ENCODE results near the gene KCNK10.

The KCNK10 gene

DNA sequence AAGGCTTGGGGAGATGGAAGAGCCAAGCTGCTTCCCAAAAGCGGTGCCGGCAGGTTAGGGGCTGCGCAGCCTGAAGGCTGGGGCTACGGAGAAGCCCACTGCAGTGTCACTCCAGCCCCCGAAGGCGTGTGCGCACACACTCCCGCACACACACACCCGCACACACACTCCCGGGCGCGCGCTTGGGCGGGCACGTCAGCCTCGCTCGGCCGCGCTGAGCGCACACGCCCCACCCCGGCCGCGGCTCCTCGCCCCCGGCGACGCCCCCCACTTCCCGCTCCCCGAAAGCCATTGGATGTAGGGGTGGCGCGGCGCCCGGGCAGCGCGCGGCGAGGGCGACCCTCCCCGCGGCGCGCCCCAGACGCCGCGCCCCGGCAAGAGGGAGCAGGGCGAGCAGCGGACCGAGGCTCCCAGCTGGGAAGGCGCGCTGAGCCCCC lies at the start of gene KCNK10:
Gene KCNK10, minus strand, starts transcription at position 184 of the 437 bp plus-strand sequence. CDS start 471 bp downstream, outside the sequence.
- DNase-seq = no peak

DNA sequence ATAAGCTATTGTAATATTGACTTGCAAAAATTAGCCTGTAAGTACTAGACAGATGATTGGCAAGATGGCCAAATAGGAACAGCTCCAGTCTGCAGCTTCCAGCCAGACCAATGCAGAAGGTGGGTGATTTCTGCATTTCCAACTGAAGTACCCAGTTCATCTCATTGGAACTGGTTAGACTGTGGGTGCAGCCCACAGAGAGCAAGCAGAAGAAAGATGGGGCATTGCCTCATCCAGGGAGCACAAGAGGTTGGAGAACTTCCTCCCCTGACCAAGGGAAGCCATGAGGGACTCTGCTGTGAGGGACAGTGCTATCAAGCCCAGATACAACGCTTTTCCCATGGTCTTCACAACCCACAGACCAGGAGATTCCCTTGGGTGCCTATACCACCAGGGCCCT lies 46.4 kb upstream of the KCNK10 start:
- no peak for DNase-seq

- no peak for DNase-seq
Measured at GRCh38 chr14:88364710-88365413, 41.8 kb upstream of the KCNK10 start.

DNA sequence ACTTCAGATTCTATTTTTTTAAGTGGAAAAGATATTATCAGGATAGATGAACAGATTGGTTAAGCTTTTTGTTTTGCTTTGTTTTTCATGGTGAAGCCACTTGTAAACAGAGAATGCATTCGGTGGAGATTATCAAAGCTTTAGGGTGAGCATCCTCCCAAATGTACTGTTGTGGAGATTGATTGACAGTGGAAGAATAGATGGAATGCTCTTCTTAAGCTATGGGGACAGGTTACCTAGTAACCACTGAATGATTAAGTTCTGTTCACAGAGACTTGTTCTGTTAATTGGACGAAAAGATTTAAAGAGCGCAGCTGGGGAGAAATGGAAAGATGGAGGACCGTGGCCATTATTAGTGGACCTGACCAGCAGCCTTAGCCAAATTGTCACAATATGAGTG lies 40.6 kb upstream of the KCNK10 start:
- no peak for DNase-seq

- DNase-seq = no peak
Measured at GRCh38 chr14:88359500-88359899, 36.4 kb upstream of the KCNK10 start.

- DNase-seq = no peak
Measured at GRCh38 chr14:88354358-88354757, 31.3 kb upstream of the KCNK10 start.

- no peak for DNase-seq
Measured at GRCh38 chr14:88352698-88353097, 29.6 kb upstream of the KCNK10 start.

DNA sequence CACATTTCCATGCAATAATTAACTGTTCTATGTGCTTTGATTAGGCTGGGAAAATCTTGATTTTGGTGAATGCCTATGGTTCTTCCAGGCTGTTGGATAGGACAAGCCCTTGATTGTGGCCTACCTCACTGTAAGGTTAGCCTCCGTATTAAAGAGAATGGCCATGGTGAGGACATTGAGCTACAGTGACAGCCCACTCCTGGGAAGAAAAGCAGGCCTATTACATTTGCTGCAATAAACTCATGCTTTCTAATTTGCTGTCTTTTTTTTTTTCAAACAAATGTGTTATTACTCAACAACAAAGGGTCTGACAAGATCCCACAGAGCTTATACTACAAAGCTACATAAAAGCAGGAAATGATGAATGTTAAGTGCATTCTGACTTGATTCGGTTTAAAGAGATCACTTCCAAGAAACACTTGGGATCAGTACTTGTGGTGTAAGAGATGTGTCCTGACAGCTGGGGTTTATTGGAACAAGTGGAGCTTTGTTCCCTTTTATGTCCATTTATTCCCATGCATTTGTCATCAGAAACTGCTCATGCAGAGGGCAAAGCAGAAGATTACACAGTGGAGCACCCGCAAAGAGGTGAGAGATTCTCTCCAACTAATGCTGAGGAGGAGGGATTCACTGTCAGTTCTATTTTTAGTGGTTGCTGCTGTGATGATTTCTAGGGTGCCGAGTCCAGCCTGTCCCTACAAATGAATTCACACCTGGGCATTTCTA lies 29.1 kb upstream of the KCNK10 start:
- no peak for DNase-seq

DNA sequence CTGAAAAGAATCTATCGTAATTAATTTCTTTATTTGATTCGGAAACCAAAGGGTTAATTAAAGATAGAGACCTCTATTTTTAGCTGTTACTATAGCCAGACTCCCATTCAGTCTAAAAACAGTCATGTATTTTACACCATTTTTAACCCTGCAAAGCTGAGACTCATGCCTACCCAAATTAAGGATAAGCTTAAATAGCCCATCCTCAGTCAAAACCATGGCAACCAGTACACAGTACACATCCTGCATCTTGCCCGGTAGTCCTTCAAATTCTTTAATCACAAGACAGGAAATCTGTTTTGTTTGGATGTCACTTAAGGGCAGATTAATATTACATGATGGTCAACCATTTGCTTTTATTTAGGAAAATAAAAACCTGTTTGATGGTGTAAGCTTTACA lies 25.5 kb upstream of the KCNK10 start:
- DNase-seq = no peak

GRCh38 chr14:88346048-88346639 lies 23.1 kb upstream of the KCNK10 start:
- no peak for DNase-seq

GRCh38 chr14:88342980-88343379 lies 19.9 kb upstream of the KCNK10 start:
- DNase-seq = no peak

DNA sequence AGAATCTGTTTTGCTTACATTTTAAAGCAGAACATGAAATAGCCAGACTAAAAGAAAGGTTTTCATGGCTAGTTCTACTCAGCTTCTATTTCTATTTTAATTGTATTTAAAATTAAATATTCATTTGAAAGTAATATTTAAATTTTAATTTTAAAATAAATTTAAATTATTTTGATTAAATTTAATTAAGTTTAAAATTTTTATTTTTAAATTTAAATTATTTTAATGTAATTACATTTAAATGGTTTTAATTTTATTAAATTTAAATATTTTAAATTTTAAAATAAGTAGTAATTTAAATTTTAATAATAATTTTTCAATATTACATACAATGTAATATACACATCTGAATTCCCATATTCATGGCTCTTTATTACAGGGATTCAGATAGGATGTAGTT lies 17.3 kb upstream of the KCNK10 start:
- DNase-seq = no peak

GRCh38 chr14:88333036-88333435 lies 10.0 kb upstream of the KCNK10 start:
- no peak for DNase-seq

- DNase-seq = no peak
Measured at GRCh38 chr14:88327497-88327896, 4.4 kb upstream of the KCNK10 start.

DNA sequence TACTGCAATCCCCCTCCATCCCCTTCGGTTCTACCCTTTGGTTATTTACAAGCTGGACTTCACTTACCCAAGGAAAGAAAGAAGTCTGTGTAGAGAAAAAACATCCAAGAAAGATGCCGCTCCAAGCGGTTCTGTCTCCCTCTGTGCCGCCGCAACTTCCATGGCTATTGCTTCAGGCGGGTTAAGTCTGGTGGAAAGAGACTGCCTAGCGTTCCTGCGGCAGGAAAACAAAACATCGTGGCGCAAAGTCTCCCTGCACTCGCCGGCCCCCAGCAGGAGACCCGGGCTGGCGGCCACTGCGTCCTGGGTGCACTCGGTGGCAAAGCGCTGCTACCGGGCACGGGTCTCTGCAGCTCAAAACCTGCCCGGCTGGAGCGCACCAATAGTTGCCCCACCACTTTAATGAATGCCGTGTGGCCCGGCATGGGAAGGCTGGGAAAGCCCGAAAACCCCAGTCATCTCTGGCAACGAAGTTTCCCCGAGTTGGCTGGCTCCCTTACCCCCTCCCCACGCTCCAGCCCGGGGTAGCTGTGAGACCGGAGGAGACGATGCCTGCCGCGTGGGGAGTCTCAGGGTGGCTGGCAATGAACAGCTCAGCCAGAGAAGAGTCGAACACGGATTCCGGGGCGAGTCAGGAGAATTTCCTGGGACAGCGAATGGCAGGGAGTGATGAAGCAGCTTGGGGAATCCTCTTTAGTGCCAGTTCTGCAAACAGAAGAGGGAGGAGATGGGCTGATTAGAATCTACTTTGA lies 3.5 kb upstream of the KCNK10 start:
- no peak for DNase-seq

GRCh38 chr14:88325883-88326282 lies 2.8 kb upstream of the KCNK10 start:
- DNase-seq = no peak

DNA sequence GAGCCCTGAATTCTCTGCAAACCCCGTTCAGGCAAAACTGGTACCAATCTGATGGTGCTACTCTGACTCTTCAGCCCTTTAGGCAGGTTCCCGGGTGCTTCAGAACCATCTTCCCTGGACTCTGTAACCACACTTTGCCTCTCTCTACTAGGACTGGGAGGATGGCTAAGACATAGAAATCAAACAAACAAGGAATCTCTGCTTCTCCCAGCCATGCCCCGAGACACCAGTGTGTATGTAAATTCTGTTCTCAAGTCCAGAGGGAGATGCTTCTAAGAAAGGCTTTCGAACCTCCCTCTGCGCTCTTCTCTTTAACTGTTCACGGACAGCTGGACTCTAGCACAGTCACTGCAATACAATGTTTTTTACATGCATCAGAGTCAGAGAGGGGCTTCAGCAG lies 1.9 kb upstream of the KCNK10 start:
- DNase-seq = no peak

DNA sequence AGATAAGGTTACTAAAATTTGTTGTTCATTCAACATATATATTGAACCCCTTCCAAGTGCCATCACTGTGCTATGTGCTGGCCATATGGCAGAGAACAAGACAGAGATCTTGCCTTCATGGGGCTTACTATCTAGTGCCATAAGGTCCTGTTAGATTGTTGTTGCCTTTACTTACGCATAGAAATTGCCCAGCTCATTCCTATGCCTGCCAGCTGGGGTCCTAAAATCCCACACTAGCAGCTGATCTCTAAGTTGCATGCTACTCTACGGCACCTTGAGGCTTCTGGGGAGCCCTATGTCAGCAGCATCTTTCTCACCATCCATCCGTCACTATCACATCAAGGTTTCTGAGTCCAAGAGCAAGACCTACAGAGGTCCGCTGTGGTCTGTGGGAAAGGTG lies 1.4 kb upstream of the KCNK10 start:
- no peak for DNase-seq

- DNase-seq = no peak
Measured at GRCh38 chr14:88323523-88324199, 592 bp upstream of the KCNK10 start.

- DNase-seq = no peak
Measured at GRCh38 chr14:88322504-88323085, 474 bp downstream of the KCNK10 start.

GRCh38 chr14:88321692-88322503 lies 1.2 kb downstream of the KCNK10 start:
- DNase-seq = no peak

DNA sequence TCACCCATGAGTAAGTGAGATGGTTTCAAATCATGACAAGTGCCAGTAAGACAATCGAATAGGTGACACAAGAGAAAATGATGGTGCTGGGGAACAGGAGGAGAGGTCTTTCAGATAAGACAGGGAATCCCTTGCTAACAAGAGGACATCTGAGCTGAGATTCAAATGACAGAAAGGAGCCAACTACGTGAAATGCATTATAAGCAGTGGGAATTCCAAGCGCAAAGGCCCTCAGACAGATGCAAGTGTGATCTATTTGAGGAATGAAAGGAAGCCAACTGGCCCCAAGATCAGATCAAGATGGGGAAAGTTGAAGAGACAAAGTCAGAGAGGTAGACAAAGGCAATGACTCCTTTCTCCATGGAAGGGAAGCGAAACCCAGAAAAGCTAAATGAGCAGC lies 4.7 kb downstream of the KCNK10 start:
- DNase-seq = no peak

Data from cortex of kidney (tissue), 1 donor.